Measurements from ENCODE around the gene ZFHX3. TPM values are rescaled to one million over a fixed set of nuclear protein-coding genes. Genes with fewer than 3 reads are reported as not detected.

The ZFHX3 gene
- total and polyA plus RNA-seq, 9 of the 15 experiments (the other 6 are each of a cell fraction or from before 2014, with no cell fraction given) = 0.01 to 0.23 (median 0.06) TPM; not detected in 4

DNA sequence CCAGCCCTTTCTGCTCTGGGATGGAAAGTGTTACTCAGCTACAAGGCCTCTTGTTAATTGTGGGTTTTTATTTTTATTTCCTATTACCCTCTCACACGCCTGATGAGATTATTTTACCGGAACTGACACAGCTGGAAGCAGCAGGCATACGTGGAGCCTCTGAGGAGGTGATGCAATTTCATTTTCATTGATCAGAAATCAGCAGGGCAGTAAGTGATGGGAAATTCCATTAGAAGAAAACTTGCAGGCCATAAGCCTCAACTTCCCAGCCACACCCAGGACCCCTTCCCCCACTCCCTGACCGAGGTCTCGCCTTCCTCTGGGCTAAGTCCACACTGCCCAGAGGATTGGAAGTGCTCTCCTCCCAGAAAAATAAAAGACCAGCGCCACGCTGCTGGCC lies 69.7 kb downstream of the ZFHX3 start:
- no peaks in the 10 kb centered on the region for H3K36me3 ChIP-seq (ENCODE audit: control insufficient read depth, insufficient read depth, low read length)
- peaks cover 8 to 34% of the 10 kb centered on the region in 2 experiments; a peak in 4 of 5 replicates for H3K27me3 ChIP-seq (ENCODE audit: control insufficient read depth in 2 of 2, insufficient read depth in 2 of 2, low read length in 2 of 2)
- no peak for DNase-seq (ENCODE audit: extremely low read depth in 1 of 4, low spot score in 3 of 4)
- no peak overlapping the region for H3K4me2 ChIP-seq (ENCODE audit: insufficient read depth, low read length)
- TF ChIP-seq, protein P1, sequence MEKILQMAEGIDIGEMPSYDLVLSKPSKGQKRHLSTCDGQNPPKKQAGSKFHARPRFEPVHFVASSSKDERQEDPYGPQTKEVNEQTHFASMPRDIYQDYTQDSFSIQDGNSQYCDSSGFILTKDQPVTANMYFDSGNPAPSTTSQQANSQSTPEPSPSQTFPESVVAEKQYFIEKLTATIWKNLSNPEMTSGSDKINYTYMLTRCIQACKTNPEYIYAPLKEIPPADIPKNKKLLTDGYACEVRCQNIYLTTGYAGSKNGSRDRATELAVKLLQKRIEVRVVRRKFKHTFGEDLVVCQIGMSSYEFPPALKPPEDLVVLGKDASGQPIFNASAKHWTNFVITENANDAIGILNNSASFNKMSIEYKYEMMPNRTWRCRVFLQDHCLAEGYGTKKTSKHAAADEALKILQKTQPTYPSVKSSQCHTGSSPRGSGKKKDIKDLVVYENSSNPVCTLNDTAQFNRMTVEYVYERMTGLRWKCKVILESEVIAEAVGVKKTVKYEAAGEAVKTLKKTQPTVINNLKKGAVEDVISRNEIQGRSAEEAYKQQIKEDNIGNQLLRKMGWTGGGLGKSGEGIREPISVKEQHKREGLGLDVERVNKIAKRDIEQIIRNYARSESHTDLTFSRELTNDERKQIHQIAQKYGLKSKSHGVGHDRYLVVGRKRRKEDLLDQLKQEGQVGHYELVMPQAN (IDR thresholded peaks at IDR 0.05; ENCODE audit: borderline replicate concordance) = no peak
- TF ChIP-seq HDAC8 (tag; IDR thresholded peaks at IDR 0.05) (no peak), RBFOX2 (IDR thresholded peaks at IDR 0.05; ENCODE audit: low read depth, low read length) (no peak), SRSF3 (IDR thresholded peaks at IDR 0.05; ENCODE audit: insufficient read depth, low read length) (no peak)
- H4K20me1 ChIP-seq (replicated peaks; ENCODE audit: control insufficient read depth, insufficient read depth, low read length) = no peaks in the 10 kb centered on the region; the same call in 1 of the 2 replicates
- no peak for FAIRE-seq
- BruUV-seq (replicated peaks) = no TSS peak
- no peak overlapping the region for H3K9ac ChIP-seq (ENCODE audit: insufficient read depth in 1 of 2, low read depth in 2 of 2, low read length in 2 of 2)
- no peaks in the 10 kb centered on the region for H3K4me1 ChIP-seq (replicated peaks in 1 of 2; ENCODE audit: control insufficient read depth in 2 of 2, insufficient read depth in 2 of 2, low read length in 2 of 2)
- ChIA-PET CTCF (ENCODE audit: low intra/inter-chr PET ratio) (no interaction called here), POLR2A (interaction anchor here (0.6 kb wide), 1 partner anchor 14 kb away, joined by 3 read pairs; no protein-coding TSS in a partner anchor)
- no peak overlapping the region for H2AFZ ChIP-seq (ENCODE audit: low read depth, low read length)
- WGBS (ENCODE audit: insufficient coverage, low coverage, missing lambda C conversion rate) = 0% methylated on average over 7 of the region's 7 CpGs
- H3K9me1 ChIP-seq (ENCODE audit: control insufficient read depth, insufficient read depth, low read length) = no peaks in the 10 kb centered on the region
- H3K9me3 ChIP-seq (replicated peaks; ENCODE audit: control insufficient read depth, insufficient read depth, low read depth, low read length) = no peaks in the 10 kb centered on the region
- ATAC-seq = no peak
- H3K79me2 ChIP-seq (ENCODE audit: control insufficient read depth, insufficient read depth, low read length) = no peaks in the 10 kb centered on the region
- H3K27ac ChIP-seq (ENCODE audit: extremely low read depth, low read depth, low read length) = no peak overlapping the region
- in situ Hi-C loops (cut with MboI) = no loop called here
- intact Hi-C loops (cut with micrococcal nuclease) = no loop called here
- H3K4me3 ChIP-seq = no peak overlapping the region

Data from K562 (cell line).